ENCODE measurements around the gene JARID2. TPM values are rescaled to one million over a fixed set of nuclear protein-coding genes. Genes with fewer than 3 reads are reported as not detected.

The JARID2 gene
- total RNA-seq, 8 experiments from 2014 or later, result 11.8 to 39.9 (median 30.7) TPM

DNA sequence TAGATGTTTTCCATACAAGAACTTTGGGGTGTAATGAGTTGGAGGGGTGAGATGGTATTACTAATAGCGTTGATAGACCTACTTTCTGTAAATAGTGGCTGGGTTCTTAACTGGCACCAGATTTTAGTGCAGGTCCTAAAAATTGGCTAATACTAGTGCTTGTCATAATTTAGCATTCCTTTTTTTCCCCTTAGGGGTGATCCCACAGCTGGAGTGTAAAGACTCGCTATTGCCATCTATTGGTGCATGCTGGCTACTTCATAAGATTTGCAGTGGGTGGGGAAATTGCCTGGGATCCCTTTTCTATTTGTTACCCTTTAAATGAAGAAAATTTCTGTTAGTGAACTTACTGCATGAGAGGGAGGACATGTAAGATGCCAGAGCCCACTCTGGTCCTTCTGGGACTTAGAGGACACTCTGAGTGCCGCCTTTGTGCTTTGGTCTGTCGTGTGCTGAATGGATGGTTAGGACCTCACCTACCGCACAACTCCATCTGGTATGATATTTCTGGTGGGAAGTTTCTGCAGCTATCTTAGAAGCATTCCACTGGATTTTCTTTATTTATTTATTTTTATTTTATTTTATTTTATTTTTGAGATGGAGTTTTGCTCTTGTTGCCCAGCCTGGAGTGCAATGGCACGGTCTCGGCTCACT, 195.5 kb downstream of the JARID2 start:
- in situ Hi-C loops (cut with MboI; ENCODE audit: low pct_unique_long_range_greater_than_20kb in 2 of 9, low sequenced_read_pairs in 9 of 9, unreplicated experiment in 9 of 9), result no loop called here
- Histone ChIP-seq H3K27ac (no peak overlapping the region), H3K4me1 (replicated peaks in 1 of 2) (peaks cover 28 to 54% of the 10 kb centered on the region in 2 donors), H3K4me3 (no peak overlapping the region)
- peak in 7 of 8 experiments; percentile 24 to 82 (median 43) for ATAC-seq (replicated peaks in 6 of 8)
- WGBS, 10 experiments, result 29 to 100% (median 78%) methylated on average over 1 to 6 of the region's 7 CpGs; no CpG with 5 or more reads in 2 of the 10 experiments

DNA sequence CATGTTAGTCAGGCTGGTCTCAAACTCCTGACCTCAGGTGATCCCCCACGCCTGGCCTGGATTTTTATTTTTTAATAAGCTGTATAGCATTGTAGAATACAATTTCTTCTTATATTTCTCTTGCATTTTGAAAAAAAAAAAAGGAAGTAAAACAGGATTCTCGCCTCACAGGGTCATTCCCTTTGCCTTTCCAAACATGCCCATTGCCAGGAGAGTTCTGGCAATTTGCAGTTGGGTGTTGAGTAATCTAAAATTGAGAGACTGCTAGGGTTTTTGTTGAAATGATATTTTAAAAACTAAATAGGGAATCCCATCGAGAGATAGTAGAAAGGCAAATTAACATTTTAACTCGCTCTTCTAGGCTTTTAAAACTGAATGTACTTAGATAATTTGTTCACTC, 196.1 kb downstream of the JARID2 start:
- Histone ChIP-seq H3K27ac (no peak overlapping the region), H3K4me1 (replicated peaks in 1 of 2) (peaks cover 27 to 51% of the 10 kb centered on the region in 2 donors), H3K4me3 (no peak overlapping the region)
- in situ Hi-C loops (cut with MboI; ENCODE audit: low pct_unique_long_range_greater_than_20kb in 2 of 9, low sequenced_read_pairs in 9 of 9, unreplicated experiment in 9 of 9), result no loop called here
- WGBS, 10 experiments, result 63 to 100% (median 90%) methylated on average over 1 to 4 of the region's 4 CpGs; no CpG with 5 or more reads in 1 of the 10 experiments
- no peak for ATAC-seq (replicated peaks in 6 of 8)

DNA sequence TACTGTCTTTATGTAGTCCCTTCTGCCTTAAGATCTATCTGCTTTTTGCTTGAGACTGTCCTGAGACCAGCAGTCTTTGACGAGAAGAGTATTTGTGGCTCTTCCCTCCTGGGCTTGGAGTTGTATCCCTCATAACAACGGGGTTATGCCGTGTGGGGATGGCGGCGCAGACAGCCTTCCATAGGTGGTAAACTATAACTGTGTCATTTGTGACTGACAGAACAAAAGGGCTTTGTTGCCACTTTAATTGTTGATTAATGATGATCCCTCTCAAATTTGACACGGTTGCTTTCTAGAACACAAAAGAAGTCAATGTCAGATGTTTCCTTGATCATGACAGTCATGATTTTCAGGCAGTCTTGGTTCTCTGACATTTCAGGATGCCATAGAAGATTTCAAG, 196.6 kb downstream of the JARID2 start:
- Histone ChIP-seq H3K27ac (no peak overlapping the region), H3K4me3 (no peak overlapping the region), H3K4me1 (replicated peaks in 1 of 2) (peaks cover 22 to 51% of the 10 kb centered on the region in 2 donors)
- ATAC-seq (replicated peaks in 6 of 8), result no peak
- WGBS, 10 experiments, result 28 to 100% (median 61%) methylated on average over 1 to 6 of the region's 6 CpGs
- in situ Hi-C loops (cut with MboI; ENCODE audit: low pct_unique_long_range_greater_than_20kb in 2 of 9, low sequenced_read_pairs in 9 of 9, unreplicated experiment in 9 of 9), result no loop called here

DNA sequence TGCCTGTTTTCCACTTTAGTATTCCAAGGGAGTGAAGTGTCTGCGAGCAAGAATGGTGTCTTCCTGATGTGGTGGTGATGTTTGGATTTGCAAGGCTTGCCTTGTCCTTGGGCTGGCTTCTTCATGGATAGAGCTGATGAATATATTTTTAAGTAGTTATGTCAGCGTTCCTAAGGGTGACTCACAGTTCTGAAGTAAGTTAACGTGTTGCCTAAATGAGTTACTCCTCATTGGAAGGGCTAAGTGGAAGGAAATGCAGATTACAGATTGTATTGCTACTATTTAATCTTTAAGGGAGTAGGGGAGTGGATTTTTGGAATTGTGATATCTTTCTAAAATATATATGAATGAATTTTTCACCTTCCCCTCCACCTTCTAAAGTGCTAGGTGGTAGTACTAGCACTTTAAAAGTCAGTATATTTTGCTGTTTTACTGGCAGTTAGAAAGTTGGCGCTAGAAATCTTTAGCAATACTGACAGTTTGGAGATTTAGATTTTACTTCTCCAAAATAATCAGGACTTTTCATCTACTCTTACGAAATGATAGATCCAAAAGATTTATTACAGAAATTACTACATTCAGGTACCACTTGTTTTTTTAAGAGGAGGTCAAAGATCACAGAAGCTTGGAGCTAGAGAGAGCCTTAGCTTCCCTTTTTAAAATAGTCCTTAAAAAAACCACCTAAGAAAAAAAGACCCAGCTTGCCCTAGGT, 197.4 kb downstream of the JARID2 start:
- Histone ChIP-seq H3K4me1 (replicated peaks in 1 of 2) (peaks cover 18 to 51% of the 10 kb centered on the region in 2 donors), H3K4me3 (no peak overlapping the region), H3K27ac (no peak overlapping the region)
- peak; percentile 20 to 83 (median 64) for ATAC-seq (replicated peaks in 6 of 8)
- 40 to 79% (median 65%) methylated on average over 3 to 5 of the region's 5 CpGs; no CpG with 5 or more reads in 1 of the 10 experiments for WGBS, 10 experiments
- in situ Hi-C loops (cut with MboI; ENCODE audit: low pct_unique_long_range_greater_than_20kb in 2 of 9, low sequenced_read_pairs in 9 of 9, unreplicated experiment in 9 of 9), result no loop called here

DNA sequence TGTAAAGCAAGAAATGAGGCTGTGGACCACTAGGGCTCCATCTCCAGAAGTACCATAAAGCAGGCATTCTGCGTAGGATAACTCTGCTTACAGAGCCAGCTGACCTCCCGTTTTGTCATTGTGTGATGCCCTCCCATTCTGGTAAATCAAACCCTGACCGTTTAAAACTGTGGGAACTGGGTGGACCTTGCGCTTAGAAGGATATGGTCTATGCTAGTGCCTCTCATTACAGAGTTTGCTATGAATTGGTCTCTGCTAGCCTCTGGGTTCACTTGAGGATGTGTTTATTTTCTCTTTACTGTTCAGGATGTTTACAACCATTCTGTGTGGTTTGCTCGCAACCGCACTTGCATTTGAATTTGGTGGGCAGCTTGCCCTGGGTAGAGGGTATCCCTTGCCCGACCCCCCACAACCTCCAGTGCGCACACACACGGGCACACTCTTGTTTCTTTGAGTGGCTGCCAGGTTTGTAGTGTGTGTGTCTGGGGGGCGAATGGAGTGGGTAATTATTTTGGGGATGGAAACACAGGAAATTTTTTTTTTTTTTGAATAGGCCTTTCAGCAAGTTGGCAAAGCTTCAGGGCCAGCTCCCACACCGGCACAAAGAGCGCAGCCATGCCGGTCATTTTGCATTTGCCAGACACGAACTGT, 198.3 kb downstream of the JARID2 start:
- WGBS, 10 experiments, result 50 to 92% (median 87%) methylated on average over 2 to 10 of the region's 14 CpGs; no CpG with 5 or more reads in 2 of the 10 experiments
- no peak overlapping the region for H3K4me3 ChIP-seq
- no peak overlapping the region for H3K27ac ChIP-seq
- H3K4me1 ChIP-seq (replicated peaks in 1 of 2), result peaks cover 22 to 58% of the 10 kb centered on the region in 2 donors
- in situ Hi-C loops (cut with MboI; ENCODE audit: low pct_unique_long_range_greater_than_20kb in 2 of 9, low sequenced_read_pairs in 9 of 9, unreplicated experiment in 9 of 9), result no loop called here
- peak in 1 of 8 experiments; percentile 15 for ATAC-seq (replicated peaks in 6 of 8)

DNA sequence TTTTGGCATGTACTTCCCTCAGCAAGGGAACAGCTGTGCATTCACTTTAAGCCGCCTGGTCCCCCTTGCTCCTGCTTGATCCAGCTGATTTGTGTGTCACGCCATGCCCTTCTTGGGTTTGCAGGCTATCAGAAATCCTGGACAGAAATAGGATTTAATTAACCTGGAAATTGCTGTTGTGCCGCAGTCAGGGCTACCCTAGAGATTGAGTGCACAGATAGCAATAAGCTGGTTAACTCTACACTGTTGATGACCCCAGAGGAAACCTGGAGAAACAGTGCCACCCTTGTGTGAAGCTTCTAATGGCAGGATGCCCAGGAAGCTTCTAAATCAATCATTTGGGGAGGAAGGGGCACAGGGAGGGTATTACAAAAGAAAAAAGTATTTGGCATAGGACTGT, 199.0 kb downstream of the JARID2 start:
- Histone ChIP-seq H3K27ac (no peak overlapping the region), H3K4me3 (no peak overlapping the region), H3K4me1 (replicated peaks in 1 of 2) (peaks cover 22 to 57% of the 10 kb centered on the region in 2 donors)
- in situ Hi-C loops (cut with MboI; ENCODE audit: low pct_unique_long_range_greater_than_20kb in 2 of 9, low sequenced_read_pairs in 9 of 9, unreplicated experiment in 9 of 9), result no loop called here
- 20 to 100% (median 89%) methylated on average over 1 to 3 of the region's 3 CpGs; no CpG with 5 or more reads in 3 of the 10 experiments for WGBS, 10 experiments
- peak in 5 of 8 experiments; percentile 69 to 80 (median 78) for ATAC-seq (replicated peaks in 6 of 8)

DNA sequence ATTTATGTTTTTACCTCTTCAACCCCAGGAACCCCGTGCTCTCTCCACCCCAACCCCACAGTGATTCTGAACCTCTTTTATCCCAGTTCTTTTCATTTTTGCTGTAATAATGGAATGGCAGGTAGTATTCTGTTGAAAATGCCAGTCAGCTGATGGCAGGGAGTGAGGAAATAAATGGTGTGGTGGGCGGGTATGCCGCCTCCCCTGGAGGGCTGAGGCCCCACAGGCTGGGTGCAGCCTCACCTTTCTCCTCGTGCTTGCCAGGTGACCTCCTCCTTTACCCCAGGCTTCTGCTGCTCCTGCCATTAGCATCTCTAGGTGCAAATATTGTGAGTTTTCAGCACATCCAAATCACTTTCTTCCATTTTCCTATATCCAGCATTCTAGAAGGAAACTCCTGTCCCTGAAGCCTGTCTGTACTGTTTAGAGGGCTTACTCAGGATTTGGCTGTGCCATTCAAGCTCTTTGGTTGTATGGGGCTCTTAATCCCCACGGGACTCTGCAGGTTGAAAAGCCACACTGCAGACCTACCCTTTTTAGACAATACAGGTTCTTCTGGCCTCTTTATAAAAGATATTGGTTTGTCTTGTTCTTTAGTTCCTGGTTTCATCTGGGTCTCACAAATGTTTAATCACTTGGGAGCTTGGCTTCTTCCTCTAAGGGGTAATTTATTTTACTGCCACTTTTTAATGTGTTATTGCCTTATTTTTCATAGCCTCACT, 201.8 kb downstream of the JARID2 start:
- in situ Hi-C loops (cut with MboI; ENCODE audit: low pct_unique_long_range_greater_than_20kb in 2 of 9, low sequenced_read_pairs in 9 of 9, unreplicated experiment in 9 of 9), result no loop called here
- peak in 3 of 8 experiments; percentile 9 to 21 (median 15) for ATAC-seq (replicated peaks in 6 of 8)
- H3K4me3 ChIP-seq, result no peak overlapping the region
- 60 to 100% (median 90%) methylated on average over 1 to 5 of the region's 5 CpGs; no CpG with 5 or more reads in 3 of the 10 experiments for WGBS, 10 experiments
- H3K4me1 ChIP-seq (replicated peaks in 1 of 2), result peaks cover 17 to 49% of the 10 kb centered on the region in 2 donors
- H3K27ac ChIP-seq, result no peak overlapping the region

DNA sequence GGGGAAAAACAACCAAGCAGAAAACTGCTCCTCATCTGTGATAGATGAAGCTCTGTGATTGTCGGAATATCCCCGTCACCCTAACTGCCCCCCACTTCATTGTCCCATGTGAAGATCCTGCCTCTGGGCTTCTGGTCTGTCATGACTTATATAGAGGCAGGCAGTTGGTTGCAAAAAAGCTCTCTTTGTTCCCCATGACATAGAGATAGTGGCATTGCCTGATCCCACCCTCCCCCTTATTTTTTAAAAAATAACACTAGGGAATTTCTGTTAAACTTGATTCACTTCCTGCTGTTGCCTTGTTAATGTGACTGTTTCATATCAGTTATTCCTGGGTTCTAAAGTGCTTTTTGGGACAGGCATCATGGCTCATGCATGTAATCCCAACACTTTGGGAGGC, 203.1 kb downstream of the JARID2 start:
- Histone ChIP-seq H3K4me1 (replicated peaks in 1 of 2) (peaks cover 17 to 40% of the 10 kb centered on the region in 2 donors), H3K4me3 (no peak overlapping the region), H3K27ac (no peak overlapping the region)
- 83 to 100% (median 92%) methylated on average over 1 to 2 of the region's 2 CpGs; no CpG with 5 or more reads in 3 of the 10 experiments for WGBS, 10 experiments
- in situ Hi-C loops (cut with MboI; ENCODE audit: low pct_unique_long_range_greater_than_20kb in 2 of 9, low sequenced_read_pairs in 9 of 9, unreplicated experiment in 9 of 9), result no loop called here
- ATAC-seq (replicated peaks in 6 of 8), result no peak

DNA sequence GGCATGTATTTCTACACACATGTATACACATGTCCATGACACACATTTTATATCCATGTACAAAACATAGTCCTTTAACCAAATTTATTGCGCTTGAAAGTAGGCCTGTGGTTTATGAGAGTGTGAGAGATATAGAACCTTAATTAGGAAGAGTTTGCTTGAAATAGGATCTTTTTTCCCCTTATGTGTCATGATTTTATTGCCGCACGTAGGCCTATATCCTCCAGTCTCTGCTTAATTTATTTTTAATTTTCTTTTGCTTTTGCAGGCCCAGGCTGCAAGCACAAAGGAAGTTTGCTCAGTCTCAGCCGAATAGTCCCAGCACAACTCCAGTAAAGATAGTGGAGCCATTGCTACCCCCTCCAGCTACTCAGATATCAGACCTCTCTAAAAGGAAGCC, 205.9 kb downstream of the JARID2 start:
- Histone ChIP-seq H3K27ac (no peak overlapping the region), H3K4me3 (no peak overlapping the region), H3K4me1 (replicated peaks in 1 of 2) (peaks cover 10 to 26% of the 10 kb centered on the region in 2 donors)
- 81 to 100% (median 100%) methylated on average over 1 to 4 of the region's 4 CpGs; no CpG with 5 or more reads in 1 of the 10 experiments for WGBS, 10 experiments
- in situ Hi-C loops (cut with MboI; ENCODE audit: low pct_unique_long_range_greater_than_20kb in 2 of 9, low sequenced_read_pairs in 9 of 9, unreplicated experiment in 9 of 9), result loop anchor here in 1 of 9 experiments (25.0 kb wide), 1 partner anchor 189 kb away; no protein-coding TSS in a partner anchor
- no peak for ATAC-seq (replicated peaks in 6 of 8)

DNA sequence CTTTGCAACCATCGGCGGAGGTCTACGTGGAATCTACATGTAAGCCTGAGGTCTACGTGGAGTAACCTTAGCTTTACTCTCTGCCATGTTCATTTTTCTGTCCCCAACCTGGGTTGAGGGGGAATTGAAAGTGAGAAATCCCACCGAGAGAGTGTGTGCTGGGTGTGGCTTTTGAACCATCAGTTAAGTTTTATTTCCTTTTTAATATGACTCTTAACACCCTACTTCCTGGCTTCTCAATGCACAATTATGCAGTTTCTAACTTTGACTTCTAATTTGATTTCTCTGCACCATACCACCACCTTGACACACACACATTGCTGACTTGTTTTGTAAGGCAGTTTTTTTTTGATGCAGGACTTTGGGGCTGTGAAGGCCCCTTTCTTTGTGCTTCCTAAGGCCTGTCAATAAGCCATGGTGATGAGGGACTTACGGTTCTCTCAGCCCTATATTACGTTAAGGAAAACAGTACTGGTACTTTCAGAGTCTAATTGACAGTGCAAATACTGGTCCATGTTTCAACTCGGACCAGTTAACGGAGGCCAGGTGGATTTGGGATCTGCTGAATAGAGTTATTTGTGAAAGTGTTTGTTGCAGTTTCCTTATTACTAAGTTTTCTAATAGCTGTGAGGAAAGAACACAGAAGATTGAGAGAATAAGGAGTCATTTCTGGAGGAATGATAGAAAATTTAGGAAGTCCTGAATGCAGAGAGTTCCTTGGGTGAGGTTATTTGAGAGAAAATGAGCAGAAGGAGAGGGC, 206.5 kb downstream of the JARID2 start:
- in situ Hi-C loops (cut with MboI; ENCODE audit: low pct_unique_long_range_greater_than_20kb in 2 of 9, low sequenced_read_pairs in 9 of 9, unreplicated experiment in 9 of 9), result loop anchor here in 1 of 9 experiments (25.0 kb wide), 1 partner anchor 190 kb away; no protein-coding TSS in a partner anchor
- H3K27ac ChIP-seq, result no peak overlapping the region
- 80 to 99% (median 90%) methylated on average over 3 to 9 of the region's 9 CpGs for WGBS, 10 experiments
- ATAC-seq (replicated peaks in 6 of 8), result no peak
- no peak overlapping the region for H3K4me3 ChIP-seq
- peaks cover 13 to 27% of the 10 kb centered on the region in 2 donors for H3K4me1 ChIP-seq (replicated peaks in 1 of 2)

DNA sequence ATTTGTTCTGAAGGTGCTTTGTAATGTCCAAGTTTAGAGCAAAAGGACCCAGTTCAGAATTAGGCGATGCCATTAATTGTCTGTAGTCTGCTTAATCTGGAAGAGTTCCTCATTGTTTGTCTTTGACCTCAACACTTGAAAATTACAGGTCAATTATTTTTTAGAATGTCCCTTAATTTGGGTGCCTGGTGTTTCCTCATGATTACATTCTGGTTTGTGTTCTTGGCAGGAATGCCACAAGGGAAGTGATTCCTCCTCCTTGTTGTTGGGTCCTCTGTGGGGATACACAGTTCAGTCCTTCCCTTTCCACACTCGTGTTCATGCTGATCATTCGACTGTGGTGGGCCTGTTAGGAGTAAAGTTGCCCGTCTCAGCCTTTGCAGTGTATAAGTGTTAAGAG, 207.3 kb downstream of the JARID2 start:
- ATAC-seq (replicated peaks in 6 of 8), result no peak
- 67 to 100% (median 100%) methylated on average over 1 to 4 of the region's 4 CpGs; no CpG with 5 or more reads in 1 of the 10 experiments for WGBS, 10 experiments
- Histone ChIP-seq H3K4me3 (no peak overlapping the region), H3K4me1 (replicated peaks in 1 of 2) (peaks cover 18 to 27% of the 10 kb centered on the region in 2 donors), H3K27ac (no peak overlapping the region)
- in situ Hi-C loops (cut with MboI; ENCODE audit: low pct_unique_long_range_greater_than_20kb in 2 of 9, low sequenced_read_pairs in 9 of 9, unreplicated experiment in 9 of 9), result loop anchor here in 1 of 9 experiments (25.0 kb wide), 1 partner anchor 191 kb away; no protein-coding TSS in a partner anchor

DNA sequence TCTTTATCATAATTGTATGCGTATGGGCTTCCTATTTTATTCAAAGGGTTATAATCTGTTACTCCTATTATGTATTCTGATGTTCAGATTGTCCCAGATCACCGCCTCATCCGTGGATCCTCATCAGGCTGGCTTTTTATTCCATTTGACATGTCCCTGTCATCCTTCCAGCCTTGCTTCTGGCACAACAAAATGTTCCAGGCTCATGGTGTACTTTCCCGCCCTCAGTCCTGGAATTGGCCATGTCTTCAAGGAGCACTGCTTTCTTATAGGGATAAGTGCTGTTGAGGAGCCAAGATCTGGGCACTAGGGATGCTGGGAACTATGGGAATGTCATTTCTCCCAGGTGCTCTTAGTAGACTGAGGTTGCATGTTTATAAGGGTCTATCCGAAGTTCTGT, 207.8 kb downstream of the JARID2 start:
- Histone ChIP-seq H3K27ac (no peak overlapping the region), H3K4me1 (replicated peaks in 1 of 2) (peaks cover 18 to 27% of the 10 kb centered on the region in 2 donors), H3K4me3 (no peak overlapping the region)
- 40 to 100% (median 92%) methylated on average over 2 to 5 of the region's 5 CpGs; no CpG with 5 or more reads in 1 of the 10 experiments for WGBS, 10 experiments
- in situ Hi-C loops (cut with MboI; ENCODE audit: low pct_unique_long_range_greater_than_20kb in 2 of 9, low sequenced_read_pairs in 9 of 9, unreplicated experiment in 9 of 9), result loop anchor here in 1 of 9 experiments (25.0 kb wide), 1 partner anchor 191 kb away; no protein-coding TSS in a partner anchor
- ATAC-seq (replicated peaks in 6 of 8), result no peak
